ENCODE data around the gene C1orf174. TPM values are rescaled to one million over a fixed set of nuclear protein-coding genes. Genes with fewer than 3 reads are reported as not detected.

C1orf174 gene
- total RNA-seq, 1 donor from 2014 or later = 45.3 TPM

DNA sequence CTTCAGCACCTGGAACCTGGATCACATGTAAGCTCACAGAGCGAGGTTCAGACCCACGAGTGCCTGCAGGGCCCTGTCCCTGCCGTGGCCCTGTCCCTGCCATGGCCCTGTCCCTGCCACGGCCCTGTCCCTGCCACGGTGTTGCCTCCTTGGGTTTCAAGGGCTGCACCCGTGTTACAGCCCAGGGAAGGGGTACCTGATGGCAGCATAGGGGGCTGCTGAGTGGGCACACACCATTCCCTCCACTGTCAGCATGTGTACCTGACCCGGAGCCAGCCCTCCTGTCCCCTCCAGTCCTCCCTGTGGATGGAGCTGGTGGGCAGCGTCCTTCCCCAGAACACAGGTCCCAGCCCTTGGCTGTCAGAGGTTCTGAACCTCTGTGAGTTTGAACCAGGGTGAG is 27.5 kb downstream of the C1orf174 start:
- no peaks in the 10 kb centered on the region for H3K27me3 ChIP-seq (ENCODE audit: control insufficient read depth, insufficient read depth, low read length)
- no peak for FAIRE-seq
- H3K4me3 ChIP-seq (ENCODE audit: low read depth, low read length) = no peak overlapping the region
- DNase-seq (ENCODE audit: low read depth) = no peak
- TF ChIP-seq, protein P1, sequence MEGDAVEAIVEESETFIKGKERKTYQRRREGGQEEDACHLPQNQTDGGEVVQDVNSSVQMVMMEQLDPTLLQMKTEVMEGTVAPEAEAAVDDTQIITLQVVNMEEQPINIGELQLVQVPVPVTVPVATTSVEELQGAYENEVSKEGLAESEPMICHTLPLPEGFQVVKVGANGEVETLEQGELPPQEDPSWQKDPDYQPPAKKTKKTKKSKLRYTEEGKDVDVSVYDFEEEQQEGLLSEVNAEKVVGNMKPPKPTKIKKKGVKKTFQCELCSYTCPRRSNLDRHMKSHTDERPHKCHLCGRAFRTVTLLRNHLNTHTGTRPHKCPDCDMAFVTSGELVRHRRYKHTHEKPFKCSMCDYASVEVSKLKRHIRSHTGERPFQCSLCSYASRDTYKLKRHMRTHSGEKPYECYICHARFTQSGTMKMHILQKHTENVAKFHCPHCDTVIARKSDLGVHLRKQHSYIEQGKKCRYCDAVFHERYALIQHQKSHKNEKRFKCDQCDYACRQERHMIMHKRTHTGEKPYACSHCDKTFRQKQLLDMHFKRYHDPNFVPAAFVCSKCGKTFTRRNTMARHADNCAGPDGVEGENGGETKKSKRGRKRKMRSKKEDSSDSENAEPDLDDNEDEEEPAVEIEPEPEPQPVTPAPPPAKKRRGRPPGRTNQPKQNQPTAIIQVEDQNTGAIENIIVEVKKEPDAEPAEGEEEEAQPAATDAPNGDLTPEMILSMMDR (IDR thresholded peaks at IDR 0.05; ENCODE audit: insufficient read depth, low read length, severe bottlenecking) = no peak
- H3K36me3 ChIP-seq (ENCODE audit: control insufficient read depth, insufficient read depth, low read length) = peaks cover 4% of the 10 kb centered on the region

DNA sequence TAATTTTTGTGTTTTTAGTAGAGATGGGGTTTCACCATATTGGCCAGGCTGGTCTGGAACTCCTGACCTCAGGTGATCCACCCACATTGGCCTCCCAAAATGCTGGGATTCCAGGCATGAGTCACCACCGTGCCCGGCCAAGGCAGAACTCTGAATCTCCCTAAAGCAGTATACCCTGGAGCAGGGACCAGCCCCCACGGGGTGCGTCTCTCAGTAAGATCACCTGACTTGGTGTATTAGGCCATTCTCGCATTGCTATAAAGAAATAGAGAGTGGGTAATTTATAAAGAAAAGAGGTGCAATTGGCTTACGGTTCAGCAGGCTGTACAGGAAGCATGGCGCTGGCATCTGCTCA is 28.6 kb downstream of the C1orf174 start:
- H3K27me3 ChIP-seq (ENCODE audit: control insufficient read depth, insufficient read depth, low read length) = no peaks in the 10 kb centered on the region
- peaks cover 4% of the 10 kb centered on the region for H3K36me3 ChIP-seq (ENCODE audit: control insufficient read depth, insufficient read depth, low read length)
- TF ChIP-seq, protein P1 (IDR thresholded peaks at IDR 0.05; ENCODE audit: insufficient read depth, low read length, severe bottlenecking) = no peak
- FAIRE-seq (no peak), DNase-seq (ENCODE audit: low read depth) (no peak)
- H3K4me3 ChIP-seq (ENCODE audit: low read depth, low read length) = no peak overlapping the region

DNA sequence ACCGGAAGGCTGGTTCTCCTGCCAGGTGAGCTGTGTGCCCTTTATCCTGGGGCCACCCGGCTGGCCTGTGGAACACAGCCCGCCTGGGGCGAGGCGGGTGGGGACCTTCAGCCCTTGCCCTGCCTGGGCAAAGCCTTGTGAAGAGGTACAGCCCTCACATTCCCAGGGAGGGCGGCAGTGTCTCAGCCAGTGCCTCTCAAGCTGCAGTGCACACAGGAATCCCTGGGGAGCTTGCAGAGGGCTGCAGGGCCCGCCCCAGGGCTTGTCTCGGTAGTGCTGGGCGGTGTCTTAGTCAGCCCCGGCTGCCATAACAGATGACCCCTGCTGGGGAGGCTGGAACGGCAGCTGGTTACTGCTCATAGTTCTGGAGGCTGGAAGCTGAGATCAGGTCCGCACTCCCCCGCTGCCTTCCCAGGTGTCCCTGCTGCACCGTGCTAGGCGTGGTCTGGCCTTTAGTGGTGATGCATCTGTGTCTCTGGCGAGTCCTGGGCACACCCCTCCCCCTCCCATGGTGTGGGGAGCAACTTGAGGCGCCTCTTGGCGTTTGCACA is 30.2 kb downstream of the C1orf174 start:
- H3K36me3 ChIP-seq (ENCODE audit: control insufficient read depth, insufficient read depth, low read length) = peaks cover 4% of the 10 kb centered on the region
- FAIRE-seq (no peak), DNase-seq (ENCODE audit: low read depth) (no peak)
- H3K27me3 ChIP-seq (ENCODE audit: control insufficient read depth, insufficient read depth, low read length) = no peaks in the 10 kb centered on the region
- TF ChIP-seq, protein P1 (IDR thresholded peaks at IDR 0.05; ENCODE audit: insufficient read depth, low read length, severe bottlenecking) = no peak
- H3K4me3 ChIP-seq (ENCODE audit: low read depth, low read length) = no peak overlapping the region

DNA sequence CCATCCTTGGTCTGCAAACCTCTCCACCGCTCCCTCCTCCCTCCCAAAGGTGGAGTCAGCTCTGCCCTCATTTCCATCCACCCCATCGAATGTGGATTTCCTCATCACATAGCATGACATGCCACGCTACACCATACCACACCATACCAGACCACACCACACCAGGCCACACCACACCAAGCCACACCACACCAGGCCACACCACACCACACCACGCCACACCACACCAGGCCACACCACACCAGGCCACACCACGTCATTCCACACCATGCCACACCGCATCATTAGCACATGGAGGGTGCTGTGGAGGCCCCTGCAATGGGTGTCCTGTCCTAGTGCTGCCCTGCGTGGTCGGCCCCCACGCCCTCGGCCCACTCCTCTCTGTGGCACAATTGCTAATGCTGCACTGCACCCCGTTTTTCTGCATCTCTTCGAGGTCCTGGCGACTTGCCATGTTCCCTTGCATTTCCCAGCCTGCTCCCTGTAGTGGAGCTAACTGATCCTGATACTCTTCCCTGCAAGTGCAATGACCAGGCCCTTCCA is 31.5 kb downstream of the C1orf174 start:
- TF ChIP-seq, protein P1 (IDR thresholded peaks at IDR 0.05; ENCODE audit: insufficient read depth, low read length, severe bottlenecking) = no peak
- FAIRE-seq = no peak
- no peak for DNase-seq (ENCODE audit: low read depth)
- Histone ChIP-seq H3K27me3 (ENCODE audit: control insufficient read depth, insufficient read depth, low read length) (no peaks in the 10 kb centered on the region), H3K36me3 (ENCODE audit: control insufficient read depth, insufficient read depth, low read length) (peaks cover 1% of the 10 kb centered on the region), H3K4me3 (ENCODE audit: low read depth, low read length) (no peak overlapping the region)

DNA sequence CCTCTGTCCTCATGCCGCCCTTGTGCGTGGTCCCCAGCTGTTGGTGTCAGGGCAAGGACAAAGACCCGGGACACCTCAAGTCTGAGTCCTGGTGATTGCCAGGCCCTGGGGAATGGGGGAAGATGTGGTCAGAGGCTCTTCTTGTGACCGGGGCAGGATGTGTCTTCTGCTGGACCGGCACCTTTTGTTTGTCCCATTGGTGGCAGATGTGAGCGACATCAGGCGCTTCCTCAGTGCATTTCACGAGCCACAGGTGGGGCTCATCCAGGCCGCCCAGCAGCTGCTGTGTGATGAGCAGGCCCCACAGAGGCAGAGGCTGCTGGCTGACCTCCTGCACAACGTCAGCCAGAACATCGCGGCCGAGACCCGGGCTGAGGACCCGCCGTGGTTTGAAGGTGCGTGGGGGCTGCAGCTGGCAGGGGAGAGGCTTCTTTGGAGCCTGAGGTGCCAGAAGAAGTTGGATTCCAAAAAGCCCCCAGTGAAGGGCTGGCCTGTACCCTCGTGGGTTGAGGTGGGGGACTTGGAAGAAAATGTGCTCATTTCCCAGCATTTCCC is 34.4 kb downstream of the C1orf174 start:
- Histone ChIP-seq H3K4me3 (ENCODE audit: low read depth, low read length) (no peak overlapping the region), H3K27me3 (ENCODE audit: control insufficient read depth, insufficient read depth, low read length) (no peaks in the 10 kb centered on the region), H3K36me3 (ENCODE audit: control insufficient read depth, insufficient read depth, low read length) (peaks cover 1% of the 10 kb centered on the region)
- no peak for DNase-seq (ENCODE audit: low read depth)
- TF ChIP-seq, protein P1 (IDR thresholded peaks at IDR 0.05; ENCODE audit: insufficient read depth, low read length, severe bottlenecking) = no peak
- FAIRE-seq = no peak

DNA sequence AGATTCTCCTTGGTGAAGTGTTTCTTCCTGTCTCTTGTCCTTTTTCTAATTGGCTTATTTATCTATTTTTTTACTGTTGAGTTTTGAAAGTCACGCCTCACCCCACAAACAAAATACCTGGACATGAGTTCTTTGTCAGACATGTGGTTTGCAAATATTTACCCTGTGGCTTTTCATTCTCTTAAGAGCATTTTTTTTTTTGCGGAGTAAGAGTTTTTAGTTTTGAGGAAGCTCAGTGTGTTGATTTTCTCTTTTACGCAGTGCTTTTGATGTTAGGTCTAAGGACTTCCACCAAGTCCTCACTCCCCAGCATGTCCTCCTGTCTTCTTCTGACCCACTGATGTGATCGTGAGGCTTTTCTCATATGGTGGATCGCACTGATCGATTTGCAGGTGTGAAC is 35.2 kb downstream of the C1orf174 start:
- TF ChIP-seq, protein P1 (IDR thresholded peaks at IDR 0.05; ENCODE audit: insufficient read depth, low read length, severe bottlenecking) = no peak
- no peaks in the 10 kb centered on the region for H3K27me3 ChIP-seq (ENCODE audit: control insufficient read depth, insufficient read depth, low read length)
- DNase-seq (ENCODE audit: low read depth) = peak; percentile 51

More for the DNA sequence above, 35.2 kb downstream of the C1orf174 start:
- Histone ChIP-seq H3K4me3 (ENCODE audit: low read depth, low read length) (no peak overlapping the region), H3K36me3 (ENCODE audit: control insufficient read depth, insufficient read depth, low read length) (no peaks in the 10 kb centered on the region)
- no peak for FAIRE-seq

Measured in bronchial epithelial cell (primary cell).